ENCODE data around the gene TIAM2. TPM values are rescaled to one million over a fixed set of nuclear protein-coding genes. Genes with fewer than 3 reads are reported as not detected.
A peak's percentile ranks its signal among the peaks of the same experiment; 100 is the strongest.

TIAM2 gene
- total and polyA plus RNA-seq, 2 experiments from 2014 or later: 5.5 to 16.9 TPM

- Histone ChIP-seq H3K4me3 (no peak overlapping the region), H3K9me2 (replicated peaks; ENCODE audit: insufficient read depth) (no peaks in the 10 kb centered on the region), H3K9me3 (ENCODE audit: low read depth) (no peaks in the 10 kb centered on the region), H3K27ac (peak overlapping the region; percentile 12), H4K20me1 (ENCODE audit: insufficient read depth, poor library complexity, severe bottlenecking) (no peaks in the 10 kb centered on the region), H3K4me2 (peak overlapping the region; percentile 66), H2AFZ (peak overlapping the region; percentile 22), H3K36me3 (replicated peaks; ENCODE audit: insufficient read depth, low read depth) (no peaks in the 10 kb centered on the region), H3K79me2 (no peaks in the 10 kb centered on the region), H3K4me1 (ENCODE audit: insufficient read depth) (peaks cover 17% of the 10 kb centered on the region), H3K27me3 (no peaks in the 10 kb centered on the region)
- DNase-seq (ENCODE audit: low spot score): no peak
- TF ChIP-seq CTCF (IDR thresholded peaks at IDR 0.05; ENCODE audit: poor library complexity): no peak
- TF ChIP-seq EZH2 (IDR thresholded peaks at IDR 0.05; ENCODE audit: borderline replicate concordance): no peak
- peak; percentile 88 for TF ChIP-seq EZH2phosphoT487 (IDR thresholded peaks at IDR 0.05; ENCODE audit: low read depth, severe bottlenecking, unreplicated experiment)
- WGBS (ENCODE audit: low lambda C conversion rate, missing lambda C conversion rate): 59% methylated on average over 7 of the region's 7 CpGs
Observed at GRCh38 chr6:155143578-155144106, 148.5 kb downstream of the TIAM2 start.

- no peaks in the 10 kb centered on the region for H4K20me1 ChIP-seq (ENCODE audit: insufficient read depth, poor library complexity, severe bottlenecking)
- no peaks in the 10 kb centered on the region for H3K9me3 ChIP-seq (ENCODE audit: low read depth)
- DNase-seq (ENCODE audit: low spot score): no peak
- H3K4me1 ChIP-seq (ENCODE audit: insufficient read depth): peaks cover 17% of the 10 kb centered on the region
- no peaks in the 10 kb centered on the region for H3K79me2 ChIP-seq
- no peak overlapping the region for H2AFZ ChIP-seq
- H3K27me3 ChIP-seq: no peaks in the 10 kb centered on the region
- H3K4me3 ChIP-seq: no peak overlapping the region
- no peaks in the 10 kb centered on the region for H3K36me3 ChIP-seq (replicated peaks; ENCODE audit: insufficient read depth, low read depth)
- WGBS (ENCODE audit: low lambda C conversion rate, missing lambda C conversion rate): 97% methylated on average over 4 of the region's 4 CpGs
- no peak overlapping the region for H3K27ac ChIP-seq
- TF ChIP-seq CTCF (IDR thresholded peaks at IDR 0.05; ENCODE audit: poor library complexity) (no peak), EZH2phosphoT487 (IDR thresholded peaks at IDR 0.05; ENCODE audit: low read depth, severe bottlenecking, unreplicated experiment) (no peak), EZH2 (IDR thresholded peaks at IDR 0.05; ENCODE audit: borderline replicate concordance) (no peak)
- no peak overlapping the region for H3K4me2 ChIP-seq
- H3K9me2 ChIP-seq (replicated peaks; ENCODE audit: insufficient read depth): no peaks in the 10 kb centered on the region
Observed at GRCh38 chr6:155146205-155146604, 151.1 kb downstream of the TIAM2 start.

- DNase-seq (ENCODE audit: low spot score): no peak
- Histone ChIP-seq H3K9me3 (ENCODE audit: low read depth) (no peaks in the 10 kb centered on the region), H3K4me2 (no peak overlapping the region), H3K27me3 (no peaks in the 10 kb centered on the region), H3K4me1 (ENCODE audit: insufficient read depth) (peaks cover 6% of the 10 kb centered on the region), H3K4me3 (no peak overlapping the region), H2AFZ (no peak overlapping the region), H3K79me2 (no peaks in the 10 kb centered on the region), H3K27ac (no peak overlapping the region), H3K36me3 (replicated peaks; ENCODE audit: insufficient read depth, low read depth) (no peaks in the 10 kb centered on the region), H3K9me2 (replicated peaks; ENCODE audit: insufficient read depth) (no peaks in the 10 kb centered on the region), H4K20me1 (ENCODE audit: insufficient read depth, poor library complexity, severe bottlenecking) (no peaks in the 10 kb centered on the region)
- WGBS (ENCODE audit: low lambda C conversion rate, missing lambda C conversion rate): 94% methylated on average over 7 of the region's 7 CpGs
- TF ChIP-seq EZH2 (IDR thresholded peaks at IDR 0.05; ENCODE audit: borderline replicate concordance): no peak
- no peak for TF ChIP-seq EZH2phosphoT487 (IDR thresholded peaks at IDR 0.05; ENCODE audit: low read depth, severe bottlenecking, unreplicated experiment)
Observed at GRCh38 chr6:155147958-155148663, 153.0 kb downstream of the TIAM2 start.

- 88% methylated on average over 9 of the region's 9 CpGs for WGBS (ENCODE audit: low lambda C conversion rate, missing lambda C conversion rate)
Observed at GRCh38 chr6:155150967-155151671, 156.0 kb downstream of the TIAM2 start.

More at GRCh38 chr6:155150967-155151671, 156.0 kb downstream of the TIAM2 start:
- H2AFZ ChIP-seq: no peak overlapping the region
- no peaks in the 10 kb centered on the region for H3K27me3 ChIP-seq
- no peak overlapping the region for H3K4me2 ChIP-seq
- H3K4me1 ChIP-seq (ENCODE audit: insufficient read depth): peaks cover 12% of the 10 kb centered on the region
- H3K4me3 ChIP-seq: no peak overlapping the region
- DNase-seq (ENCODE audit: low spot score): no peak
- H4K20me1 ChIP-seq (ENCODE audit: insufficient read depth, poor library complexity, severe bottlenecking): no peaks in the 10 kb centered on the region
- no peak overlapping the region for H3K27ac ChIP-seq
- no peak for TF ChIP-seq EZH2phosphoT487 (IDR thresholded peaks at IDR 0.05; ENCODE audit: low read depth, severe bottlenecking, unreplicated experiment)
- no peak for TF ChIP-seq EZH2 (IDR thresholded peaks at IDR 0.05; ENCODE audit: borderline replicate concordance)
- no peak for TF ChIP-seq CTCF (IDR thresholded peaks at IDR 0.05; ENCODE audit: poor library complexity)
- no peaks in the 10 kb centered on the region for H3K36me3 ChIP-seq (replicated peaks; ENCODE audit: insufficient read depth, low read depth)
- H3K9me2 ChIP-seq (replicated peaks; ENCODE audit: insufficient read depth): no peaks in the 10 kb centered on the region
- H3K79me2 ChIP-seq: no peaks in the 10 kb centered on the region
- no peaks in the 10 kb centered on the region for H3K9me3 ChIP-seq (ENCODE audit: low read depth)

Data from hepatocyte (in vitro differentiated cells).